K562 (cell line): ENCODE measurements around the gene LRCH1. TPM values are rescaled to one million over a fixed set of nuclear protein-coding genes. Genes with fewer than 3 reads are reported as not detected.

Source experiments
- BCOR ChIP-seq: fragments of 450-650 bp; IDR thresholded peaks from 2 replicates; pipeline ENCODE4 v1.6.1; 2016
- CC2D1A ChIP-seq: fragments of 450-650 bp; IDR thresholded peaks from 2 replicates; pipeline ENCODE4 v1.6.1; 2017; ENCODE audit warnings: mild to moderate bottlenecking
- ELF1 ChIP-seq: fragments of 200-800 bp; sonication (Bioruptor generic); IDR thresholded peaks from 2 replicates; pipeline ENCODE4 v1.6.1; 2016; ENCODE audit warnings: missing genetic modification characterization, missing compliant biosample characterization
- FIP1L1 ChIP-seq: fragments of 200-400 bp; formaldehyde crosslinking; IDR thresholded peaks from 2 replicates; pipeline ENCODE4 v1.6.1; 2018; ENCODE audit warnings: mild to moderate bottlenecking, low read depth, low read length; ENCODE audit not compliant: poor library complexity, severe bottlenecking
- GATA2 ChIP-seq: sonication (generic); formaldehyde crosslinking; IDR thresholded peaks from 2 replicates; pipeline ENCODE4 v1.4.0; 2020; ENCODE audit warnings: mild to moderate bottlenecking, missing genetic modification reagents
- GTF2E2 ChIP-seq: fragments of 200-800 bp; sonication (Bioruptor generic); IDR thresholded peaks from 2 replicates; pipeline ENCODE4 v1.6.1; 2016; ENCODE audit warnings: missing genetic modification characterization, missing compliant biosample characterization
- HMBOX1 ChIP-seq: sonication (generic); IDR thresholded peaks from 2 replicates; pipeline ENCODE4 v1.6.1; 2016
- HMG20A ChIP-seq: fragments of 450-650 bp; formaldehyde crosslinking; conservative IDR thresholded peaks from 2 replicates; pipeline ENCODE4 v1.4.0; 2020; ENCODE audit warnings: mild to moderate bottlenecking, mixed read lengths
- HMGN3 ChIP-seq: IDR thresholded peaks from 2 replicates; pipeline ENCODE4 v1.6.1; 2011; ENCODE audit warnings: borderline replicate concordance, low read depth, mild to moderate bottlenecking, mixed read lengths, low read length; ENCODE audit not compliant: insufficient read length; ENCODE audit errors: extremely low read depth
- HNRNPL ChIP-seq: fragments of 200-400 bp; formaldehyde crosslinking; IDR thresholded peaks from 2 replicates; pipeline ENCODE4 v1.6.1; 2017; ENCODE audit warnings: low read depth, mild to moderate bottlenecking, low read length
- HNRNPLL ChIP-seq: fragments of 200-400 bp; formaldehyde crosslinking; IDR thresholded peaks from 2 replicates; pipeline ENCODE4 v1.6.1; 2017; ENCODE audit warnings: low read length, low read depth, mild to moderate bottlenecking; ENCODE audit not compliant: poor library complexity, severe bottlenecking
- MCM3 ChIP-seq: fragments of 450-650 bp; IDR thresholded peaks from 2 replicates; pipeline ENCODE4 v1.6.1; 2016
- MECOM ChIP-seq: fragments of 250-450 bp; sonication (Bioruptor Pico); IDR thresholded peaks from 2 replicates; pipeline ENCODE4 v1.8.0; 2022; ENCODE audit warnings: inconsistent platforms
- MYBL2 ChIP-seq, 2 experiments: fragments of 450-650 bp in 1 of 2; sonication (generic) in 1 of 2; formaldehyde crosslinking in 1 of 2; IDR thresholded peaks; 2 replicates each; pipeline versions ENCODE4 v1.6.1 to v1.8.1; 2017 to 2022; ENCODE audit warnings: borderline replicate concordance in 1 of 2, inconsistent platforms in 1 of 2, low read depth in 1 of 2, mild to moderate bottlenecking in 1 of 2, missing genetic modification reagents in 1 of 2, moderate library complexity in 1 of 2
- RFX1 ChIP-seq: fragments of 450-650 bp; IDR thresholded peaks from 2 replicates; pipeline ENCODE4 v1.6.1; 2016; ENCODE audit warnings: mild to moderate bottlenecking, moderate library complexity
- TAF1 ChIP-seq: IDR thresholded peaks from 2 replicates; pipeline ENCODE4 v1.6.1; 2011; ENCODE audit warnings: mild to moderate bottlenecking, low read length, moderate library complexity; ENCODE audit not compliant: insufficient read depth, control insufficient read depth, severe bottlenecking; ENCODE audit errors: extremely low read depth
- ZNF12 ChIP-seq: sonication (generic); formaldehyde crosslinking; IDR thresholded peaks from 2 replicates; pipeline ENCODE4 v1.4.0; 2020; ENCODE audit warnings: mild to moderate bottlenecking, missing genetic modification reagents
- ZNF282 ChIP-seq: sonication (generic); formaldehyde crosslinking; IDR thresholded peaks from 2 replicates; pipeline ENCODE4 v1.8.1; 2023; ENCODE audit warnings: missing genetic modification reagents
- ZNF780A ChIP-seq: fragments of 250-450 bp; sonication (Bioruptor Pico); IDR thresholded peaks from 2 replicates; pipeline ENCODE4 v1.5.0; 2021; ENCODE audit warnings: mild to moderate bottlenecking
- ZSCAN29 ChIP-seq: fragments of 450-650 bp; IDR thresholded peaks from 2 replicates; pipeline ENCODE4 v1.6.1; 2017
- ZSCAN32 ChIP-seq: fragments of 450-650 bp; formaldehyde crosslinking; IDR thresholded peaks from 2 replicates; pipeline ENCODE4 v1.4.0; 2020; ENCODE audit warnings: mild to moderate bottlenecking, moderate library complexity
- polyA plus RNA-seq, 8 experiments: library from polyadenylated mRNA; depleted of rRNA in 4 of 8; stranded (reverse) in 5 of 8; unstranded in 3 of 8; fragments of >200 nt; fragmentation: Nextera tagmentation in 2 of 8; fragmentation: Illumina TruSeq in 1 of 8; extraction: Ambion mirVana in 2 of 8; extraction: Trizol in 1 of 8; gene quantifications; 2 replicates each; pipeline versions ENCODE4 v1.2.1 to v1.2.3, GENCODE V29; 2011 to 2014; ENCODE audit warnings: inconsistent platforms in 1 of 8, missing spikeins in 1 of 8
- total RNA-seq, 7 experiments: library from RNA; depleted of rRNA in 6 of 7; stranded (reverse); fragments of >200 nt in 6 of 7; fragmentation: Illumina TruSeq in 2 of 7; extraction: Trizol in 2 of 7; gene quantifications; 2 replicates each; pipeline versions ENCODE4 v1.2.1 to v1.2.3, GENCODE V29; 2011 to 2021; ENCODE audit warnings: low replicate concordance in 1 of 7
- TF ChIP-seq, protein P1 (sequence below), 2 experiments: fragments of 450-650 bp; conservative IDR thresholded peaks; 2 replicates each; pipeline ENCODE4 v1.6.1; 2017; ENCODE audit warnings: mild to moderate bottlenecking in 2 of 2, moderate library complexity in 2 of 2
- TF ChIP-seq, protein P2 (sequence below), 2 experiments: fragments of 450-650 bp in 1 of 2; sonication (generic) in 1 of 2; formaldehyde crosslinking; conservative IDR thresholded peaks; 2 replicates each; pipeline versions ENCODE4 v1.4.0 to v1.8.1; 2020 to 2022; ENCODE audit warnings: mild to moderate bottlenecking in 1 of 2, missing genetic modification reagents in 1 of 2
- TF ChIP-seq, protein P3 (sequence below): fragments of 450-650 bp; formaldehyde crosslinking; IDR thresholded peaks from 2 replicates; pipeline ENCODE4 v1.4.0; 2022; ENCODE audit warnings: missing genetic modification characterization

The LRCH1 gene
- total and polyA plus RNA-seq, 9 of the 15 experiments (the other 6 are each of a cell fraction or from before 2014, with no cell fraction given): 1.1 to 6.8 (median 3.7) TPM

- TF ChIP-seq, protein P1, sequence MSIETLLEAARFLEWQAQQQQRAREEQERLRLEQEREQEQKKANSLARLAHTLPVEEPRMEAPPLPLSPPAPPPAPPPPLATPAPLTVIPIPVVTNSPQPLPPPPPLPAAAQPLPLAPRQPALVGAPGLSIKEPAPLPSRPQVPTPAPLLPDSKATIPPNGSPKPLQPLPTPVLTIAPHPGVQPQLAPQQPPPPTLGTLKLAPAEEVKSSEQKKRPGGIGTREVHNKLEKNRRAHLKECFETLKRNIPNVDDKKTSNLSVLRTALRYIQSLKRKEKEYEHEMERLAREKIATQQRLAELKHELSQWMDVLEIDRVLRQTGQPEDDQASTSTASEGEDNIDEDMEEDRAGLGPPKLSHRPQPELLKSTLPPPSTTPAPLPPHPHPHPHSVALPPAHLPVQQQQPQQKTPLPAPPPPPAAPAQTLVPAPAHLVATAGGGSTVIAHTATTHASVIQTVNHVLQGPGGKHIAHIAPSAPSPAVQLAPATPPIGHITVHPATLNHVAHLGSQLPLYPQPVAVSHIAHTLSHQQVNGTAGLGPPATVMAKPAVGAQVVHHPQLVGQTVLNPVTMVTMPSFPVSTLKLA (conservative IDR thresholded peaks at IDR 0.05): peak in 1 of 2 experiments; percentile 27; a peak in 2 of 4 replicates
- TF ChIP-seq HNRNPL (no peak; the same call in 1 of the 2 replicates), HNRNPLL (peak; percentile 21), ZNF282 (CRISPR knock-in tag) (no peak), CC2D1A (no peak), RFX1 (no peak), ZNF780A (CRISPR knock-in tag) (no peak), MYBL2 (IDR thresholded peaks at IDR 0.05; ENCODE audit: low read depth) (no peak), MYBL2 (CRISPR knock-in tag; IDR thresholded peaks at IDR 0.05; ENCODE audit: borderline replicate concordance) (no peak), FIP1L1 (peak; percentile 60), HMG20A (CRISPR knock-in tag) (no peak), HMGN3 (no peak), ZNF12 (CRISPR knock-in tag) (no peak), ZSCAN32 (CRISPR knock-in tag) (no peak), MECOM (no peak), TAF1 (no peak), ZSCAN29 (0 out of 2 replicates have a peak, but pooled peaks have one; percentile 51), GATA2 (no peak), ELF1 (no peak; the same call in 1 of the 2 replicates), HMBOX1 (no peak), GTF2E2 (tag) (no peak), MCM3 (no peak), BCOR (no peak)
- TF ChIP-seq, protein P2, sequence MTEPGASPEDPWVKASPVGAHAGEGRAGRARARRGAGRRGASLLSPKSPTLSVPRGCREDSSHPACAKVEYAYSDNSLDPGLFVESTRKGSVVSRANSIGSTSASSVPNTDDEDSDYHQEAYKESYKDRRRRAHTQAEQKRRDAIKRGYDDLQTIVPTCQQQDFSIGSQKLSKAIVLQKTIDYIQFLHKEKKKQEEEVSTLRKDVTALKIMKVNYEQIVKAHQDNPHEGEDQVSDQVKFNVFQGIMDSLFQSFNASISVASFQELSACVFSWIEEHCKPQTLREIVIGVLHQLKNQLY (CRISPR knock-in tag; conservative IDR thresholded peaks at IDR 0.05): no peak
- TF ChIP-seq, protein P3, sequence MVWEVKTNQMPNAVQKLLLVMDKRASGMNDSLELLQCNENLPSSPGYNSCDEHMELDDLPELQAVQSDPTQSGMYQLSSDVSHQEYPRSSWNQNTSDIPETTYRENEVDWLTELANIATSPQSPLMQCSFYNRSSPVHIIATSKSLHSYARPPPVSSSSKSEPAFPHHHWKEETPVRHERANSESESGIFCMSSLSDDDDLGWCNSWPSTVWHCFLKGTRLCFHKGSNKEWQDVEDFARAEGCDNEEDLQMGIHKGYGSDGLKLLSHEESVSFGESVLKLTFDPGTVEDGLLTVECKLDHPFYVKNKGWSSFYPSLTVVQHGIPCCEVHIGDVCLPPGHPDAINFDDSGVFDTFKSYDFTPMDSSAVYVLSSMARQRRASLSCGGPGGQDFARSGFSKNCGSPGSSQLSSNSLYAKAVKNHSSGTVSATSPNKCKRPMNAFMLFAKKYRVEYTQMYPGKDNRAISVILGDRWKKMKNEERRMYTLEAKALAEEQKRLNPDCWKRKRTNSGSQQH (CRISPR knock-in tag): no peak
Measured at GRCh38 chr13:46553886-46554858, 1.2 kb downstream of the LRCH1 start (continued).
